GM03348 (cell line): Measurements from ENCODE around the gene AUTS2.

Experiments
- DNase-seq: peaks from one replicate; pipeline ENCODE4 v3.0.0; 2012; ENCODE audit warnings: low spot score

AUTS2 gene

DNA sequence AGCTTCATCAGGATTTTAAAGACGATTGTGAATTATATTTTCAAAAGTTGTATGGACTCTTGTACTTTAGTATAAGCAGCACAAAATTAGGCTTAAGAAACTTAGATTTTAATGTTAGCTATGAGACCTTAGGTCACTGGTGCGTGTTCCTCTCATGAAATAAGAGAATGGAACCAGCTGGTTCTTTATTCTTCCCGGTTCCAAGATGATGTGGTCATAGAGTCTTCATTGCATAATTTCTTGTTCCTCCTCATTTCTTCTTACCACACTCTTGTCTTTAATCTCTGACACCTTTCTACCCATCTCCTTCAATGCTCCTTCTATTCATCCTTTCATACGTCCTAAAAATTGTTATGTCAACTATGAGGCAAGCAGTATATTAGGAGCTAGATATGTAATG, 437.2 kb downstream of the AUTS2 start:
- DNase-seq: no peak

DNA sequence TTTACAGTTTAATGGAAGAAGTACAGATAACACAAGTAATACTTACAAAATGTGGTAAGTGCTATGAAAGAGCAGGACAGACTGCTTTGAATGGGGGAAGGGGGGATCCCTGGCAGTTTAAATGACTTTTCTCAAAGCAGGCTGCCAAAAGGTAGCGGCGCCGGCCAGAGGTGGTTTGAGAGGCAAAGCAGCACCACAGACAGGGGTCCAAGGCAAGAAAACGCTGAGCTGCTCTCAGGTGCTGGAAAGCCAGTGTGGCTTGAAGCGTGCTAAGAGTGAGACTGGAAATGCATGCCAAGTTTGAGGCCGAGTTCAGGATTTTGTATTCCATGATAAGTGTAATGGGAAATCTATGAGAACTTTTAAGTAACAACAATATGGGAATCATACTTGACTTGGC, 437.7 kb downstream of the AUTS2 start:
- DNase-seq: no peak

- DNase-seq: no peak
These were observed 438.4 kb downstream of the AUTS2 start for GRCh38 chr7:70036695-70037094.

DNA sequence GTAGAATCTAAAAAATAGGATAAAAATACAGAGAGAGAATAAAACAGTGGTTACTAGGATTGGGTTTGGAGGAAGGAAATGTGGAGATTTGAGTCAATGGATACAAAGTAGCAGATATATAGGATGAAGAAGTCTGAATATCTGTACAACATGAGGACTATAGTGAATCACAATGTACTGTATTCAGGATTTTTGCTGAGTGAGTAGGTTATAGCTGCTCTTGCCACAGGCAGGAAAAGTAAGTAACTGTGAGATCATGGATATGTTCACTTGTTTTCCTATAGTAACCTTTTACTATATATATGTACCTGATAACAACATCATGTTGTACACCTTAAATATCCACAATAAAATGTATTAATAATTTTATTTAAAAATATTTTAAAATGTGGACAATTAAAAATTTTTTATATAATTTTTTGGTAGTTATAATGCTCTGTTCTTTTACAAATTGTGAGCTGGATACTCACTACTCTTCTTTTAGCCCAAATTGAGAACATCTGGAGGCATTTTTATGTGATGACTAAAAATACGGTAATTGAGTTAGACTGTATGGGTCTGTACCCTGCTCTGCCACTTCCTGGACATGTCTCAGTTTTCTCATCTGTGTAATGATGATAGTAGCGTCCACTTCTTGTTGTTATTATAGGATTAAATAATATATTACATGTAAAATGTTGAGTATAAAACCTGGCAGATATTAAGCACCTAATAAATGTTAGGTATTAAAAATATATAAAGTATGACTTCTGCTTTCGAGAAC, 439.1 kb downstream of the AUTS2 start:
- DNase-seq: peak; percentile 67

GRCh38 chr7:70040051-70040450, 441.8 kb downstream of the AUTS2 start:
- no peak for DNase-seq

DNA sequence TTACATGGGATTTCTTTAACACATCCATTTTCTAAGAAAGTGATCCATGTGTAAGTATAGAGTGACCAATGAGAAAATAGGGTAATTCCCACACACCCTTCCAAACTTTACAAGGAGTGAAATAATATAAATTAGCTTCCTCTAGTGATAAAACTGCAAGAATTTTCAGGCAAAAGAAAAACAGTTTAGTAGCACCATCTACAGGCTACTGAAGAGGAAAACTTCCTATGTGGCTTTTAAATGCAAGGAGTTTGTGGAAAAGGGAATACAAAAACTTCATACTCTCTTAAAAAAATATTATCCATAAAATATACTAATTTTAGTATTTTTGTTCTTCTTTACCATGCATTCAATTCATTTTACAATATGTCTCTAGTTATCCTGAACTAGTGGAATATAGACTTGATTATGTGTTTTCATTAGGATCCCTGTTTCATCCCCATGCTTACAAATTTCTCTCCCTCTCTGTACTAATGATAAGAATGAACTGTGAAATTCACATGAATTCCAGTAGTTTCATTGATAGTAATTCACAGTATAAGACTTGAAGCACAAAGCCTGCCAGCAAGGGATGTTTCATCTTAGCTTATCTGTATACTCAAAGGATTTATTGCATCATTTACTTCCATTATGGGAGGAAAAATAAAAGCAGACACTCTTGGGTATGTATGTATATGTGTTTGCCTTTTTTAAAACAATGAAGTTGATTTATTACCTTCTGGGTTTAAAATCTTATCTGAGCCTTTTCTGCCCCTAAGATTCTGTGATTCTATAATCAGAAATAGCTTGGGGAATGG, 442.9 kb downstream of the AUTS2 start:
- DNase-seq: peak; percentile 14

DNA sequence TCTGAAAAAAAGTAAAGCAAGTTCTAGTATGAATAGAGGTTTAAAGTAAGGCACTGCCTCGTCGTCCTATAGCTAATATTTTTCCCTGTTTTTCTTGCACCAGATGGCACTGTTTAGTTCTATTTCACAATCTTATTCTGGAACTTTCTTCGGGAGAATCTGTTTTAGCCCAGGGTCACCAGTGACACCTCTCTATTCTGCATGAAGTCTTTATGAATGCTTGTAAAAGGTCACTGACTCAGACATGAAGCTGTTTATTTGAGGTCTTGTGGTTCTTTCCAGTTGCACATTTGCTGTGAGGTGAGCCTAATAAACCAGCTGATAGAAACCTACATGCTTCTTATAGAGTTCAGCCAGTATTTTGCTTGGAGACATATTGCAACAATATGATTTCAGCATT, 444.3 kb downstream of the AUTS2 start:
- DNase-seq: peak; percentile 42

DNA sequence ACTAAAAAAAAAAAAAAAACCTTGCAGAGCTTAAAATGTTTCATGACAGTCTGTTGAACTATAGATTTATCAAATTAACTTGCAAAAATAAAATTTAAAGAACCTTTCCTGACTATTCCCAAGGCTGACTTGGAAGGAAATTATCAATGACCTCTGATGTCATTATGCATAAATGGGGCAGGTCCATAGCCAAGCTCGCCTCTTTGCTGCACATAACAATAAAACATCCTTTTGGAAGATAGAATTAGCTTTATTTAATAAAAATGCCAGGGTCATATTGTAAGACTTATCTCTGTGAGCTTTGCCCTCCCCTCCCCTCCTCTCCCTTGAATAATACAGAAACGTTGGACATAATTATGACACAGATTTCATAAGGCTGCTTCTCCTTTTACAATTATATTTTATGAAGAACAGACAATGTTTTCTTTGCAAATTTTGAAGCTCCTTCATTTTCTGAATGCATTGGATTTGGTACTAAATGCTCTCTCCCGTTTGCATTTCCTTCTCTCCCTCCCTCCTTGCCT, 444.8 kb downstream of the AUTS2 start:
- DNase-seq: no peak

- no peak for DNase-seq
These were observed 445.8 kb downstream of the AUTS2 start for GRCh38 chr7:70044064-70044463.

DNA sequence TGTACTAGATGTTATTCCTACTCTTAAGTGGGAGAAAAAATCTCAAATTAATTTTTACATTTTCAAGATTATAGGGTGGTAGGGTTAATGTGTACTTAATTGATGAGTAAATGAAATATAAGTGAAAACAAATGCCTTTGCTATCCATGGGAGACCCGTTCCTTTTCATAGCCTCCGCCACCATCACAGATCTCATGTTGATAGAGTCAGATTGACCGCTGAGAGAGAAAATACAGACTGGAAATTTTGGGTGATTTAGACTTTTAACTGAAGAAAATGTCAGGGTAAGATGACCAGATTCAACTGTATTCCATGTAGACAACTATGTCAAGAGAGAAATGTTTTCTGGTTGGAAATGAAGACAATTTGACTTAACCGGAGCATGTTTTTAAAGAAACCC, 446.2 kb downstream of the AUTS2 start:
- no peak for DNase-seq

GRCh38 chr7:70044981-70045380, 446.7 kb downstream of the AUTS2 start:
- no peak for DNase-seq

DNA sequence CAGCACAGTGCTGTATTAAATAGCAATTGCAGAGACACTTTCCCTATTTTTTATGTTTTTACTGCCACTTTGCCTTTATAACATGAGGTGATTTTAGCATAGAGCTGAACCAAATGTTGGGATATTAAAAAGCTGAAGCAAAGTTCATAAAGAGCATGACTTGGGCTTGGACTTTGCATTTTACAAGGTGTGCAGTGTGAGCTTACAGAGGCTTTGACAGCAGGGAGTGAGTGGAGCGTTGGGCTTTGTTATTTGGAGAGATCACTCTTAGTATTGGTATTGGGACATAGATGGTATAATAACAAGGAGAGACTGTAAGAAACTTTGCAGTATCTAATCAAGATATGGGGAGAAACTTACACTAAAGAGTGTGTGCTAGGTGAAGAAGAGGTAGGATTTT, 449.1 kb downstream of the AUTS2 start:
- DNase-seq: no peak

DNA sequence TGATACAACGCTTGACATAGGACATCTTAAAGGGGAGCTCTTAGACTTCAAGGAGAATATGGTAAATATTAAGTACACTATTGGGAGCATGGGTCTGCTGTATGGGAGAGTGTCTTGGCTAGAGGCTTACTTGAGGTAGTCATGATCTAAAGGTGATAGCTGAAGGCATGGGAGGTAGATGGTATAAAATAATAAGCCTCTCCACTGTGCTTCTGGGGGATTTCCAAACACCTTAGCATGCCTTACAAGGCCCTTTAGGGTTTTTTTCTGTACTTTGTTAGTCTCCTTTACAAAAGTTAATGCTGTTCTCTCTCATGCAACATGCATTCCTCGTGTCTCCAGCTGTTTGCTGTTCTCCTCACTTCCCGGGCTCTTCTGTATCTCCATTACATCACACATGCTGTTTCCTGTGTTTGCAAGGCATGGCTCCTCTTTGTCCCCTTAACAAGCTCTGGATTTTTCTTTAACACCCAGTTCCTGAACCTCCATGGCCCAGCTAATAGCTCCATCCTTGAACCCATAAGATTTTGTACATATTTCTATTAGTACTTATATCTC, 449.7 kb downstream of the AUTS2 start:
- DNase-seq: no peak

DNA sequence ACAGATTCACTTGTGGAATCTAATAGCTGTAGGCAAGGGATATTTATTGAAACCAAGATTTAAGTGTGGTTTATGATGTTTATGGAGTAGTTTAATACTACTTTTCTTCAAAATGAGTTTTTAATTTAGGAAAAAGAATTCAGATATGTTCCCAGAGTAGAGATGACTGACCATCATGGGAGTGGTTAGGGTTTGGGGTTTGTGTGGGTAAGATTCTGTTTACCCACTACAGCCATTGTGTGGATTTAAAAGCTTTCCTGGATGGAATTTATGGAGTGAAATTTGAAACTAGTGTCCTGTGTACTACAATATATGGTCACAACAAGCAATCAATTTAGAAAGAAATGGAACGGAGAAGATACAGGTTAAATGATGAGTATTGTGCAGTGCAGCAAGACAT, 453.5 kb downstream of the AUTS2 start:
- peak; percentile 11 for DNase-seq

DNA sequence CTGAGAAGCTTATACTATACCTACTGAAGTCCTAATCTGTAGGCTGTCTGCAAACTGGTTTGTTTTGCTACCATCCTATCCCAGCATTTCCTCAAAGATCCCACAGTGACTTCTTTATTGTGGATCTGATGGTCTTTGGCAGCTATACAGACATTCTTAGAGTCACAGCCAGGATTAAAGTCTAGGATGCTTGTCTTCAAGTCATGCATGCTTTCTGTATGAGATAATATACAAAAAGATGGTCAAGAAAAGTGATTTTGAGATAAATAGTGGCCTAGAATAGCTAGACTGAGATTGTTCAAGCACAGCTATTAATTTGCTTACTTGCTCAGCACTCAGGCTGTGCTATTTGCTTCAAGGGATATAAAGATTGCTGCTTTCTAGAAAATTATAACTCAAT, 454.4 kb downstream of the AUTS2 start:
- peak; percentile 64 for DNase-seq

DNA sequence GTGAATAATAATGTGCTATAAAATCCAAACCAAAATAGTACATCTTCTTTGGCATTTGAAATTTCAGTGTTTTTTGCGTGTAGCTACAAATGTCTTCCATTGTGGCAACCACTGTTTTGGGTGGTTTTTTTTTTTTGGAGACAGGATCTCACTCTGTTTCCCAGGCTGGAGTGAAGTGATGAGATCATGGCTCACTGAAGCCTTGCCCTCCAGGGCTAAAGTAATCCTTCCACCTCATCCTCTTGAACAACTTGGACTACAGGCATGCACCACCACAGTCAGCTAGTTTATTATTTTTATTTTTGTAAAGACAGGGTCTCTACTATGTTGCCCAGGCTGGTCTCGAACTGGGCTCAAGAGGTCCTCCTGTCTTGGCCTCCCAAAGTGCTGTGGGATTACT, 455.1 kb downstream of the AUTS2 start:
- DNase-seq: no peak

DNA sequence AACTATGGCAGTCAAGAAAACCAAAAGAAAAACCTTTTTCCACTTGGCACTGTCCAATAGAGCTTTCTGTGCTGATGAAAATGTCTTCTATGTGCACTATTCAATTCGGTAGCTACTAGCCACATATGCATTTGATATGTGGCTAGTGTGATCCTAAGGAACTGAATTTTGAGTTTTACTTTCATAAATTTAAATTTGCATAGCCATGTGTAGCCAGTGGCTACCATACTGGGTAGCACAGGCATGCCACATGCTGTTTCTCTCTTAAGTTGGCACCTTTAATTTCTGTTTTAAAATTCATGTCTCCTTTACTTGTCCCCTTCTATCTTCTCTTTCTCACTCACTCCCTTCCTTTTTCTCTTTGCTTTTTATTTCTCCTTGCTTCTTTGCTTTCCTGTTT, 455.7 kb downstream of the AUTS2 start:
- DNase-seq: no peak

DNA sequence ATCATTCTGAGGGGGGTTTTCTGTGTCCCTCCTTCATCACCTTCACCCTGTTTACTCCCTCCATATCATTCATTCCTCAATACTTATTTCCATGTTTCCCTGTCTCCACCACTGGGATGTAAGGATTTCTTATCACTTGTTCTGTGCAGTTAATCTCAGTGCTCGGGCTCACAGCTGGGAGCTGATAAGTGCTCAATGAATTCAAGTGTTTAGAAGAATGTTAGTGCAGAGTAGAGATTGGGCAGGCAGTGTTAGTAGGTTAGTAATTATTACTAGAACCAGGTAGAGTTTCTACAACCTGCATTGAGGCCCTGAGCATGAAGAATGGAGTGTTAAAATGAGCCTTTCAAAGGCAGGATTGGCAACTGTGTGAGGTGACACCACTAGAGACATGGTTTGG, 458.1 kb downstream of the AUTS2 start:
- no peak for DNase-seq

- no peak for DNase-seq
These were observed 462.2 kb downstream of the AUTS2 start for GRCh38 chr7:70060298-70061068.

DNA sequence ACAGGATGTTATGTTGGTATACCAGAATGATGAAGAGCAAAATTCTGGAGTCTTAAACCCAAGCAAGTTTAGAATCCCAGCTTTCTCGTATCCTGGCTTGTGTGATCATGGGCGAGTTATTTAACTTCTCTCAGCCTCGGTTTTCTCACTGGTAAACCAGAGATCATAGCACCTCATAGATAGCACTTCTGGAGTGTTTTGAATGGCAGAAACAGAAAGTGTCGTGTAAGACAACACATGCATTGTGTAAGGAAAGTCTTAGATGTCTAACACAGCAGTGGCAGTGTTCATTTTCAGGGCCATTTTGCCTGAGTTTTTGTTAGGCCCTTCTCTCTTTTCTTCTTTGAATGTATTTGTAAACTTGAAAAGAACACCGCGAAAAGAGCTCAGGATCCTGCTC, 465.1 kb downstream of the AUTS2 start:
- no peak for DNase-seq

DNA sequence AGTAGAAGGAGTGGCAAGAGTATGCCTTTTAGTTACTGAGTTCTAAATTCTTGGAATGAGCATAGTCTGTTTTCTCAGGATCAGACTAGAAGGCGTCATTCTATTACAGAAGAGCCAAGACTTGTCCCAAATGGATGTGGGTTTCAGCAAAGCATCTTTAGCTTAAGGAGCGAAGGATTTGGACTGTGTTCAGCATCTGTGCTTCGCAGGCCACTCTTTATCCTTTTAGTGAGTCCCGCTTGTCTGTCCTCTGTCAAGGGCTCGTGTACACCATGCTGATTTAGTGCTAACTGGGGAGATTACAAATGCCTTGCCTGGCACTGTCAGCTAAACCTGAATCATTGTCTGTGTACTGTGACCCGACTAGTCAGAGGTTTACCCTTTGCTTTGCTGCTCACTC, 465.7 kb downstream of the AUTS2 start:
- no peak for DNase-seq

DNA sequence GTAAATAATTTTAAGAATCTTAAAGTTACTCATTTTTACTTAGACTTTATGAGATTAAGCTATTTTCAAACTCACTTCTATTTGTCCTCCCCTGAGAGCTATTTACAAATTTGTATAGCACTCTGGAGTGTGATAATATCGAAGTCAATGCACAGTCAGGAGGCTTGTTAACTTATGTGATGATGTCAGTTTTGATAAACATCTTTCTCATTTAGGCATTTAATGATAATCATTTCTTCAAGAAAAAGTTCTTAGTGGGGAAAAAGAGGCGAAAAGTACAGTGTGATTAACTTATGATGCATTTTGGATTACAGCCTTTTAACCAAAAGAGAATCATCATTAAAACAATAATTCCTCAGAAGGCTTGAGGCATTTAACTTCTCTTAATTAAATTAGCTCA, 468.6 kb downstream of the AUTS2 start:
- DNase-seq: no peak
